Hepatocyte (in vitro differentiated cells): ENCODE results near the gene ITPKC. TPM values are rescaled to one million over a fixed set of nuclear protein-coding genes. Genes with fewer than 3 reads are reported as not detected.

ENCODE experiments used
- DNase-seq: peaks from one replicate; pipeline ENCODE4 v3.0.0-alpha.2; 2016; ENCODE audit warnings: low spot score
- H2AFZ ChIP-seq: fragments of 200-600 bp; sonication (generic); 2 replicates; pipeline ENCODE4 v1.6.0; 2016; ENCODE audit warnings: antibody characterized with exemption, mild to moderate bottlenecking
- H3K27ac ChIP-seq: fragments of 200-600 bp; sonication (generic); 2 replicates; pipeline ENCODE4 v1.5.1; 2016; ENCODE audit warnings: mild to moderate bottlenecking
- H3K27me3 ChIP-seq: fragments of 200-600 bp; sonication (generic); 2 replicates; pipeline ENCODE4 v1.6.1; 2016
- H3K36me3 ChIP-seq: fragments of 200-600 bp; sonication (generic); replicated peaks from 2 replicates; pipeline ENCODE4 v1.5.1; 2016; ENCODE audit warnings: low read depth; ENCODE audit not compliant: insufficient read depth
- H3K4me1 ChIP-seq: fragments of 200-600 bp; sonication (generic); 2 replicates; pipeline ENCODE4 v1.5.1; 2016; ENCODE audit warnings: mild to moderate bottlenecking, moderate library complexity; ENCODE audit not compliant: insufficient read depth
- H3K4me2 ChIP-seq: fragments of 200-600 bp; sonication (generic); 2 replicates; pipeline ENCODE4 v1.6.0; 2016
- H3K4me3 ChIP-seq: fragments of 200-600 bp; sonication (generic); 2 replicates; pipeline ENCODE4 v1.5.1; 2016; ENCODE audit warnings: mild to moderate bottlenecking
- H3K79me2 ChIP-seq: fragments of 200-600 bp; sonication (generic); 2 replicates; pipeline ENCODE4 v1.6.0; 2017; ENCODE audit warnings: mild to moderate bottlenecking
- H3K9me2 ChIP-seq: fragments of 200-600 bp; sonication (generic); replicated peaks from 2 replicates; pipeline ENCODE4 v1.6.0; 2017; ENCODE audit warnings: mild to moderate bottlenecking; ENCODE audit not compliant: insufficient read depth
- H3K9me3 ChIP-seq: fragments of 200-600 bp; sonication (generic); 2 replicates; pipeline ENCODE4 v1.5.1; 2016; ENCODE audit warnings: low read depth, mild to moderate bottlenecking
- H4K20me1 ChIP-seq: fragments of 200-600 bp; sonication (generic); 2 replicates; pipeline ENCODE4 v1.6.0; 2016; ENCODE audit warnings: mild to moderate bottlenecking; ENCODE audit not compliant: insufficient read depth, poor library complexity, severe bottlenecking
- CTCF ChIP-seq: fragments of 200-600 bp; sonication (generic); IDR thresholded peaks from 2 replicates; pipeline ENCODE4 v1.5.1; 2016; ENCODE audit warnings: antibody characterized with exemption, mild to moderate bottlenecking; ENCODE audit not compliant: poor library complexity
- EZH2 ChIP-seq: fragments of 200-600 bp; sonication (generic); IDR thresholded peaks from 2 replicates; pipeline ENCODE4 v1.6.1; 2016; ENCODE audit warnings: antibody characterized with exemption, mild to moderate bottlenecking, borderline replicate concordance
- EZH2phosphoT487 ChIP-seq: fragments of 200-600 bp; sonication (generic); IDR thresholded peaks from one replicate; pipeline ENCODE4 v1.6.1; 2018; ENCODE audit warnings: antibody characterized with exemption, mild to moderate bottlenecking, low read depth, moderate library complexity; ENCODE audit not compliant: unreplicated experiment, severe bottlenecking
- WGBS: methylation state at CpG from one replicate; pipeline ENCODE4 v1.1.6; 2016; ENCODE audit warnings: low lambda C conversion rate; ENCODE audit errors: missing lambda C conversion rate; 5-methylcytosine and 5-hydroxymethylcytosine counted together
- polyA plus RNA-seq: library from polyadenylated mRNA; unstranded; fragments of >200 nt; fragmentation: Nextera tagmentation; extraction: Ambion mirVana; gene quantifications from 2 replicates; pipeline ENCODE4 v1.2.1, GENCODE V29; 2016
- total RNA-seq: library from RNA; depleted of rRNA; stranded (reverse); fragments of >200 nt; gene quantifications from 2 replicates; pipeline ENCODE4 v1.2.3, GENCODE V29; 2014

Gene ITPKC
- total and polyA plus RNA-seq, 2 experiments from 2014 or later, result 52.9 to 75.8 TPM

DNA sequence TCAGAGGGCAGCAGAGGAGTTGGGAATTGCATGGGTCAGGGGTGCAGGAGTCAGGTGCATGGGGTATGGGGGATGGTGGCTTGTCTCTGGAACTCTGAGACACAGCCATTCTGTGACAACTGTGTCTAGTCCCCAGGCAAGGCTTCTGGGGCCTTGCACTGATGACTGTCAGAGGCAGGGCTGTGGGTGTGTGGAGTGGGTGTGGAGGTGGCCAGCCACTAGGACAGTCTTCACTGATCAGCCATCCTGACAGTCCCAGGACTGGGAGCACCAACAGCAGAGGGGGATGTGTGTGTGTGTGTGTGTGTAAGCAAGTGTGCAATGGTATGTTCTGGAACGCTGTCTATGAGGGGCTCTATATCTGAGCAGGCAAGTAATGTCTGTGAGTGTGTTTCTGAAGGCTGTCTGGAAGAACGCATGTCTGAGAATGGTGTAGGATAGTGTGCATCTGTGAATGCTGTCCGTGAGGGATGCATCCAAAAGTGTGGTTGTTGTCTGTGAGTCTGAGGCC is 31.8 kb upstream of the ITPKC start:
- no peaks in the 10 kb centered on the region for H4K20me1 ChIP-seq
- no peak overlapping the region for H3K4me2 ChIP-seq
- TF ChIP-seq CTCF (no peak), EZH2phosphoT487 (no peak), EZH2 (no peak)
- H3K27ac ChIP-seq, result no peak overlapping the region
- no peaks in the 10 kb centered on the region for H3K9me3 ChIP-seq
- no peak overlapping the region for H2AFZ ChIP-seq
- peaks cover 23% of the 10 kb centered on the region for H3K79me2 ChIP-seq
- DNase-seq, result no peak
- no peak overlapping the region for H3K4me3 ChIP-seq
- no peaks in the 10 kb centered on the region for H3K27me3 ChIP-seq
- WGBS, result 96% methylated on average over 3 of the region's 3 CpGs
- no peaks in the 10 kb centered on the region for H3K36me3 ChIP-seq
- peaks cover 5% of the 10 kb centered on the region for H3K4me1 ChIP-seq
- no peaks in the 10 kb centered on the region for H3K9me2 ChIP-seq

DNA sequence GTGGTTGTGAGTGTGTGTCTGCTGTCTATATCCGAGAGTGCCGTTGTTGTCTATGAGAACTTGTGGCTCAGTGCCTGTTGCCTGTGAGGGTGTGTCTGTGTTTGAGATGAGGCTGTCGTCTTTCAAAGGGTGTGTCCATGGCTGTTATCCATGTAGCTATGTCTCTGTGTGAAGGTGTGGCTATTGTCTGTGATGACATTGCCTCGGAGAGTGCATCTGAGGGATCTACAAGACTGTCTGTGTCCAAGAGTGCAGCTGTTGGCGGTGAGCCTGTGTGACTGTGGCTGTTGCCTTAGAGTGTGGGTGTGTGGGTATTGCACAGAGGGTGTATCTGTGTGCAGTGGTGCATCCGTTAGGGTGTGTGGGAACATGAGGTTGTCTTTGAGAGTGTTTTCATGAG is 31.3 kb upstream of the ITPKC start:
- Histone ChIP-seq H3K9me3 (no peaks in the 10 kb centered on the region), H3K79me2 (peaks cover 25% of the 10 kb centered on the region), H3K4me1 (peaks cover 5% of the 10 kb centered on the region), H3K27ac (no peak overlapping the region), H3K36me3 (no peaks in the 10 kb centered on the region), H3K4me2 (no peak overlapping the region), H4K20me1 (no peaks in the 10 kb centered on the region), H3K9me2 (no peaks in the 10 kb centered on the region), H3K27me3 (no peaks in the 10 kb centered on the region), H3K4me3 (no peak overlapping the region), H2AFZ (no peak overlapping the region)
- 84% methylated on average over 6 of the region's 6 CpGs for WGBS
- TF ChIP-seq EZH2 (no peak), CTCF (no peak), EZH2phosphoT487 (no peak)
- DNase-seq, result no peak

GRCh38 chr19:40686882-40687524 is 29.9 kb upstream of the ITPKC start:
- Histone ChIP-seq H3K4me2 (no peak overlapping the region), H3K79me2 (peaks cover 25% of the 10 kb centered on the region), H3K4me1 (peaks cover 5% of the 10 kb centered on the region), H3K9me2 (no peaks in the 10 kb centered on the region), H3K9me3 (no peaks in the 10 kb centered on the region), H3K27ac (no peak overlapping the region), H3K27me3 (no peaks in the 10 kb centered on the region), H2AFZ (no peak overlapping the region), H3K36me3 (no peaks in the 10 kb centered on the region), H3K4me3 (no peak overlapping the region), H4K20me1 (no peaks in the 10 kb centered on the region)
- no peak for TF ChIP-seq EZH2phosphoT487
- TF ChIP-seq CTCF, result no peak
- no peak for TF ChIP-seq EZH2
- DNase-seq, result no peak
- WGBS, result 100% methylated on average over 11 of the region's 14 CpGs
